Right atrium auricular region (tissue), 2 donors: ENCODE measurements around the gene GOLGA6C. TPM values are rescaled to one million over a fixed set of nuclear protein-coding genes. Genes with fewer than 3 reads are reported as not detected.

Experiments
- DNase-seq: peaks from one replicate; pipeline ENCODE4 v3.0.0-alpha.2; 2019; ENCODE audit warnings: low spot score
- H3K27ac ChIP-seq, 2 donors: fragments of 200-600 bp; sonication (generic); 1 replicate in 1 of 2; 2 replicates in 1 of 2; pipeline ENCODE4 v1.5.1; 2016 to 2019
- H3K27me3 ChIP-seq, 2 donors: fragments of 200-600 bp; sonication (generic); one replicate each; pipeline versions ENCODE4 v1.5.1 to v1.6.0; 2017 to 2019
- H3K36me3 ChIP-seq: fragments of 200-600 bp; sonication (generic); one replicate; pipeline ENCODE4 v1.5.1; 2016
- H3K4me1 ChIP-seq, 2 donors: fragments of 200-600 bp; sonication (generic); one replicate each; pipeline versions ENCODE4 v1.5.1 to v1.6.0; 2017 to 2019
- H3K4me3 ChIP-seq, 2 donors: fragments of 200-600 bp; sonication (generic); 1 replicate in 1 of 2; 2 replicates in 1 of 2; pipeline ENCODE4 v1.5.1; 2017 to 2019; ENCODE audit warnings: mild to moderate bottlenecking in 1 of 2, moderate library complexity in 1 of 2
- H3K9me3 ChIP-seq, 2 donors: fragments of 200-600 bp; sonication (generic); one replicate each; pipeline ENCODE4 v1.5.1; 2019
- CTCF ChIP-seq, 2 donors: fragments of 200-600 bp; sonication (generic); IDR thresholded peaks; one replicate each; pipeline ENCODE4 v1.5.1; 2019; ENCODE audit warnings: antibody characterized with exemption in 2 of 2
- total RNA-seq, 2 donors: library from RNA; depleted of rRNA; stranded (reverse); fragments of >200 nt; gene quantifications; one replicate each; pipeline ENCODE4 v1.1.0, GENCODE V29; 2016

GOLGA6C gene
- total RNA-seq, 2 donors from 2014 or later, result not detected

GRCh38 chr15:75231836-75232235 is 26.3 kb upstream of the GOLGA6C start:
- no peak overlapping the region for H3K4me3 ChIP-seq
- no peaks in the 10 kb centered on the region for H3K9me3 ChIP-seq
- H3K27ac ChIP-seq, result no peak overlapping the region
- no peaks in the 10 kb centered on the region for H3K27me3 ChIP-seq
- no peak for DNase-seq
- H3K36me3 ChIP-seq, result no peaks in the 10 kb centered on the region
- H3K4me1 ChIP-seq, result no peaks in the 10 kb centered on the region
- TF ChIP-seq CTCF (IDR thresholded peaks at IDR 0.05), result no peak

GRCh38 chr15:75232252-75232813 is 25.8 kb upstream of the GOLGA6C start:
- DNase-seq, result no peak
- Histone ChIP-seq H3K36me3 (no peaks in the 10 kb centered on the region), H3K9me3 (no peaks in the 10 kb centered on the region)

GRCh38 chr15:75232826-75233503 is 25.2 kb upstream of the GOLGA6C start:
- no peak for TF ChIP-seq CTCF (IDR thresholded peaks at IDR 0.05)
- H3K27me3 ChIP-seq, result no peaks in the 10 kb centered on the region
- H3K4me3 ChIP-seq, result no peak overlapping the region
- no peak for DNase-seq
- H3K9me3 ChIP-seq, result no peaks in the 10 kb centered on the region
- H3K4me1 ChIP-seq, result no peaks in the 10 kb centered on the region
- no peaks in the 10 kb centered on the region for H3K36me3 ChIP-seq
- no peak overlapping the region for H3K27ac ChIP-seq

More at GRCh38 chr15:75232252-75232813, 25.8 kb upstream of the GOLGA6C start:
- H3K4me1 ChIP-seq, result no peaks in the 10 kb centered on the region
- no peak overlapping the region for H3K27ac ChIP-seq
- no peak for TF ChIP-seq CTCF (IDR thresholded peaks at IDR 0.05)
- H3K27me3 ChIP-seq, result no peaks in the 10 kb centered on the region
- no peak overlapping the region for H3K4me3 ChIP-seq

- no peaks in the 10 kb centered on the region for H3K36me3 ChIP-seq
- no peak for DNase-seq
- H3K27me3 ChIP-seq, result no peaks in the 10 kb centered on the region
These were observed 24.5 kb upstream of the GOLGA6C start for GRCh38 chr15:75233504-75234190.

GRCh38 chr15:75234191-75234810 is 23.8 kb upstream of the GOLGA6C start:
- Histone ChIP-seq H3K27ac (no peak overlapping the region), H3K36me3 (no peaks in the 10 kb centered on the region), H3K4me1 (no peaks in the 10 kb centered on the region), H3K27me3 (no peaks in the 10 kb centered on the region), H3K9me3 (no peaks in the 10 kb centered on the region), H3K4me3 (no peak overlapping the region)
- no peak for DNase-seq
- no peak for TF ChIP-seq CTCF (IDR thresholded peaks at IDR 0.05)

More at GRCh38 chr15:75233504-75234190, 24.5 kb upstream of the GOLGA6C start:
- TF ChIP-seq CTCF (IDR thresholded peaks at IDR 0.05), result no peak
- Histone ChIP-seq H3K4me1 (no peaks in the 10 kb centered on the region), H3K27ac (no peak overlapping the region), H3K9me3 (no peaks in the 10 kb centered on the region), H3K4me3 (no peak overlapping the region)
